ENCODE data around the gene UBXN6. TPM values are rescaled to one million over a fixed set of nuclear protein-coding genes. Genes with fewer than 3 reads are reported as not detected.

The UBXN6 gene
- total RNA-seq, 1 donor from 2014 or later, result 49.5 TPM

DNA sequence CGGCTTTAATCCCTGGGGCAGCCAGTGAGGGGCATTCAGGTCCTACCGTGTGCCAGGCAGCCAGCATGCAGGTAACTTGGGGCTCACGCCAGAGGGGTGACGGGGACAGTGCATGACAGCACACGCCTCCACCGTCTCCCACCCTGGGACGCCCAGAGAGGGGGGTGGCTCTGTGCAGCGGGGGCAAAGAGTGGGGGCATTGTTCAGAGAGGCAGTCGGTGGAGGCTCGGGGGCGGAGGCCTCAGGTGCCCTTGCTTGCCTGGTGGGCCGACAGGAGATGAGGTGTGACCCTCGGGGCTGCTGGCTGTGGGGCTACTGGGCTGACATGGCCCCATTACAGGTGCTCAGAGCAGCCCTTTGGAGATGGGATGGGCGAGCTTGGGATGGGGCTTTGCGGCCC is 42.3 kb upstream of the UBXN6 start:
- no peaks in the 10 kb centered on the region for H3K4me1 Mint-ChIP-seq (ENCODE audit: low read depth)
- no peak overlapping the region for H3K27ac Mint-ChIP-seq
- H3K36me3 Mint-ChIP-seq (ENCODE audit: low read depth), result no peaks in the 10 kb centered on the region
- no peaks in the 10 kb centered on the region for H3K9me3 Mint-ChIP-seq
- DNase-seq (ENCODE audit: low spot score), result no peak
- intact Hi-C loops (cut with micrococcal nuclease), result no loop called here
- no peaks in the 10 kb centered on the region for H3K27me3 Mint-ChIP-seq (ENCODE audit: insufficient read depth)
- H3K4me3 Mint-ChIP-seq, result no peak overlapping the region

DNA sequence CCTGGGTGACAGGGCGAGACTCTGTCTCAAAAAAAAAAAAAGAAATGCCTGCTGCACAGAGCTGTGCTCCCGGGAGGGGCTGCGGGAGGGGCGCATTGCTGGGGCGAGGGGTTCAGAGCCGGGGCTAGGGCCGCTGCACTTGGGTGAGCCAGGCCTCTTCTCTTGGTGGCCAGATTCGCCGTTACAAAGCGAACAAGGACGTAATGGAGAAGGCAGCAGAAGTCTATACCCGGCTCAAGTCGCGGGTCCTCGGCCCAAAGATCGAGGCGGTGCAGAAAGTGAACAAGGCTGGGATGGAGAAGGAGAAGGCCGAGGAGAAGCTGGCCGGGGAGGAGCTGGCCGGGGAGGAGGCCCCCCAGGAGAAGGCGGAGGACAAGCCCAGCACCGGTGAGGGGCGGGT is 41.7 kb upstream of the UBXN6 start:
- Mint-ChIP-seq H3K4me3 (no peak overlapping the region), H3K36me3 (ENCODE audit: low read depth) (peaks cover 2% of the 10 kb centered on the region), H3K27ac (no peak overlapping the region), H3K27me3 (ENCODE audit: insufficient read depth) (no peaks in the 10 kb centered on the region), H3K4me1 (ENCODE audit: low read depth) (no peaks in the 10 kb centered on the region), H3K9me3 (no peaks in the 10 kb centered on the region)
- intact Hi-C loops (cut with micrococcal nuclease), result no loop called here
- DNase-seq (ENCODE audit: low spot score), result no peak

DNA sequence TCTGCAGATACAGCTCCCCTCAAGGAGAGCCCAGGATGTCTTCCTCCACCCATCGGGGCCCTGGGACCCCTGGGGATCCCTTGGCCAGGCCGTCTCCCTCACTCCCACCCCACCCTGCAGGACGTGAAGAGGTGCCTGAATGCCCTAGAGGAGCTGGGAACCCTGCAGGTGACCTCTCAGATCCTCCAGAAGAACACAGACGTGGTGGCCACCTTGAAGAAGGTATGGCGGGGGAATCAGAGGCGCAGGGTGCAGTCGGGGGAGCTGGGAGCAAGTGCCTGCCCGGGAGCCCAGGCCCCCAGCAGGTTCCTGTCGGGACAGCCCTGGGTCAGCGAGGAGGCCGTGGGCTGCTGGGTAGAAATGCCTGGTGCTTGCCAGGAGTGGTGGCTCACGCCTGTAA is 41.1 kb upstream of the UBXN6 start:
- H3K4me3 Mint-ChIP-seq, result no peak overlapping the region
- no peaks in the 10 kb centered on the region for H3K27me3 Mint-ChIP-seq (ENCODE audit: insufficient read depth)
- no peaks in the 10 kb centered on the region for H3K4me1 Mint-ChIP-seq (ENCODE audit: low read depth)
- H3K9me3 Mint-ChIP-seq, result no peaks in the 10 kb centered on the region
- H3K27ac Mint-ChIP-seq, result no peak overlapping the region
- peaks cover 2% of the 10 kb centered on the region for H3K36me3 Mint-ChIP-seq (ENCODE audit: low read depth)
- DNase-seq (ENCODE audit: low spot score), result no peak
- intact Hi-C loops (cut with micrococcal nuclease), result no loop called here

DNA sequence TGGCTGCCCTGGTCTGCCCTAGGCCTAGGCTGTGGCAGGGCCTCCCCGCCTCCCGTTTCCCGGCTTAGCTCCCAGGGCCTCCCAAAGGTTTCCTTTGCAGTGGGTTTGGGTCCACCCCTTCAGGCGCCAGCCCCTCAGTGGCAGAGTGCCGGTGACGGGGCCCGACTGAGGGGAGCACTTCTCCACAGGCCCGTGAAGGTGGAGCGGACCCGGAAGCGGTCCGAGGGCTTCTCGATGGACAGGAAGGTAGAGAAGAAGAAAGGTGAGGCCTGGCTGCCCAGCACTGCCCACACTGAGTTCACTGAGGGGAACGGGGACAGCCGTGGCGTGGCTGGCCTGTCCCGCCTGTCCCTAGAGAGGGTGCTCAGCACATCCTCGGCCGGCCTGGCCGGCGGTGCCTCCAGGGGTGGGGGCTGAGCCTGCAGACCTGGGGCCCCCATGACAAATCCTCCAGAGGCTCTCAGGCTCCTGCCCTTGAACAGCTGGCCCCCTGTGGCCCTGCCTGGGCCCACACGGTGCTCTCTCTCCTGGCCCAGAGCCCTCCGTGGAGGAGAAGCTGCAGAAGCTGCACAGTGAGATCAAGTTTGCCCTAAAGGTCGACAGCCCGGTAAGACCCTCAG is 40.3 kb upstream of the UBXN6 start:
- Mint-ChIP-seq H3K27ac (no peak overlapping the region), H3K4me3 (no peak overlapping the region), H3K27me3 (ENCODE audit: insufficient read depth) (no peaks in the 10 kb centered on the region), H3K9me3 (no peaks in the 10 kb centered on the region), H3K36me3 (ENCODE audit: low read depth) (peaks cover 2% of the 10 kb centered on the region), H3K4me1 (ENCODE audit: low read depth) (no peaks in the 10 kb centered on the region)
- intact Hi-C loops (cut with micrococcal nuclease), result no loop called here
- no peak for DNase-seq (ENCODE audit: low spot score)

DNA sequence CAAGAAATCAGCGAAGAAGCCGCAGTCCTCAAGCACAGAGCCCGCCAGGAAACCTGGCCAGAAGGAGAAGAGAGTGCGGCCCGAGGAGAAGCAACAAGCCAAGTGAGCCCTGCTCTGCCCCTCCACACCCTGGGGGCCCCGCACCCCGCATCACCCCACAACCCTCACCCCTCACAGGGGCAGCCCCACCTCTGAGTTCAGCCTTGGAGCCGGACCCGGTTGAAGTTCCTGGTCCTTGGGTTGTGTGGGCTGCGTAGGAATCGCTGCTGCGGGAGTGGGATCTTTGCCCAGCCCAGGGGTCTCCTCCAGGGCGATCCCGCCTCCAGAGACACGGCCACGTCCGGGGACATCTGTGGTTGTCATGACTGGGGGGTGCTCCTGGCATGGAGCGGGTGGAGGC is 38.7 kb upstream of the UBXN6 start:
- intact Hi-C loops (cut with micrococcal nuclease), result no loop called here
- Mint-ChIP-seq H3K4me1 (ENCODE audit: low read depth) (no peaks in the 10 kb centered on the region), H3K27me3 (ENCODE audit: insufficient read depth) (no peaks in the 10 kb centered on the region), H3K4me3 (no peak overlapping the region), H3K27ac (no peak overlapping the region), H3K36me3 (ENCODE audit: low read depth) (peaks cover 2% of the 10 kb centered on the region), H3K9me3 (no peaks in the 10 kb centered on the region)
- no peak for DNase-seq (ENCODE audit: low spot score)

DNA sequence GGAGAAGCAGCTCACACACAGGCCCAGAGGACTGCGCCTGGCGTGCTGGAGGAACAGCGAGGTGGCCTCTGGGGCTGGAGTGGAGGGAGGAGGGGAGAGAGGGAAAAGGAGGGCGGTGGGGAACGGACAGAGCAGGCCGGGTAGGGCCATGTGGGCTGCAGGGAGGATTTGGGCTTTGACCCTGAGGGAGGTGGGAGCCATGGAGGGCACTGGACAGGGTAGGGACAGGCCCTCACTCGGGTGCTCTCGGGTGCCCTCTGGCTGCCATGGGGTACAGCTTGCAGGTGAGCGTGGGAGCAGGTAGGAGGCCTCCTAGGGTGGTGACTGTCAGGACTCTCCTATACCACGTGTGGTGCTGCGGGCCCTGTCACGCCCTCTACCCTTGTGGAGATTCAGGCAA is 37.9 kb upstream of the UBXN6 start:
- Mint-ChIP-seq H3K4me3 (no peak overlapping the region), H3K4me1 (ENCODE audit: low read depth) (no peaks in the 10 kb centered on the region), H3K27me3 (ENCODE audit: insufficient read depth) (no peaks in the 10 kb centered on the region), H3K27ac (no peak overlapping the region), H3K36me3 (ENCODE audit: low read depth) (peaks cover 4% of the 10 kb centered on the region), H3K9me3 (no peaks in the 10 kb centered on the region)
- intact Hi-C loops (cut with micrococcal nuclease), result no loop called here
- no peak for DNase-seq (ENCODE audit: low spot score)

DNA sequence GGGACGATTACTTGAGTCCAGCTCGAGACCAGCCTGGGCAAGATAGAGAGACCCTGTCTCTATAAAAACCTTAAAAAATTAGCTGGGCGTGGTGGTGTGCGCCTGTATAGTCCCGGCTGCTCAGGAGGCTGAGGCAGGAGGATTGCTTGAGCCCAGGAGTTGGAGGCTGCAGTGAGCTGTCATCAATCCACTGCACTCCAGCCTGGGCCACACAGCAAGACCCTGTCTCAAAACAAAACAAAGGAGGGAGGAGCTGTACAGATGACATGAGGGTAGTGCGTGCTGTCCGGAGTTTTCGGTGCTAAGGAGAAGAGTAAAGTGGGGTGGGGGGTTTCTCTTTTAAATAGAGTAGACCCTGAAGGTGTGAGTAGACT is 37.1 kb upstream of the UBXN6 start:
- no peaks in the 10 kb centered on the region for H3K9me3 Mint-ChIP-seq
- H3K27ac Mint-ChIP-seq, result no peak overlapping the region
- no peaks in the 10 kb centered on the region for H3K4me1 Mint-ChIP-seq (ENCODE audit: low read depth)
- DNase-seq (ENCODE audit: low spot score), result no peak
- peaks cover 7% of the 10 kb centered on the region for H3K36me3 Mint-ChIP-seq (ENCODE audit: low read depth)
- intact Hi-C loops (cut with micrococcal nuclease), result no loop called here
- H3K27me3 Mint-ChIP-seq (ENCODE audit: insufficient read depth), result no peaks in the 10 kb centered on the region
- no peak overlapping the region for H3K4me3 Mint-ChIP-seq

DNA sequence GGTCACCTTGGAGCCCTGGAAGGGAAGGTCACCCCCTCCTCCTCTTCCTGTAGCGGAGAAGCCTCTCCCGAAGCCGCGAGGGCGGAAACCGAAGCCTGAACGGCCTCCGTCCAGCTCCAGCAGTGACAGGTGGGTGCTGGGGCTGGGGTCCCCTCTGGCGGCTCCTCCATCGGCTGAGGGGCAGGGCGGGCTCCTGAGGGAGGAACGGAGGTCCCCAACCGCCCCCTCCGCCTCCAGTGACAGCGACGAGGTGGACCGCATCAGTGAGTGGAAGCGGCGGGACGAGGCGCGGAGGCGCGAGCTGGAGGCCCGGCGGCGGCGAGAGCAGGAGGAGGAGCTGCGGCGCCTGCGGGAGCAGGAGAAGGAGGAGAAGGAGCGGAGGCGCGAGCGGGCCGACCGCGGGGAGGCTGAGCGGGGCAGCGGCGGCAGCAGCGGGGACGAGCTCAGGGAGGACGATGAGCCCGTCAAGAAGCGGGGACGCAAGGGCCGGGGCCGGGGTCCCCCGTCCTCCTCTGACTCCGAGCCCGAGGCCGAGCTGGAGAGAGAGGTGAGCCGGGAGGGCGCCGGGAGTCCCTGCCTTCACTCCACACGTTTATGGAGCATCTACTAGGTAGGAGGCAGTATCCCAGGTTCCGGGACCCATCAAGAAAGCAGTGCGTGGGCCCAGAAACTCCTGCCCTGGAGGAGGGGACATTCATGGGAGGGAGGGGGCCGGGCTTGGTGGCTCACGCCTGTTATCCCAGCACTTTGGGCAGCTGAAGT is 36.5 kb upstream of the UBXN6 start:
- Mint-ChIP-seq H3K27me3 (ENCODE audit: insufficient read depth) (no peaks in the 10 kb centered on the region), H3K27ac (no peak overlapping the region)

DNA sequence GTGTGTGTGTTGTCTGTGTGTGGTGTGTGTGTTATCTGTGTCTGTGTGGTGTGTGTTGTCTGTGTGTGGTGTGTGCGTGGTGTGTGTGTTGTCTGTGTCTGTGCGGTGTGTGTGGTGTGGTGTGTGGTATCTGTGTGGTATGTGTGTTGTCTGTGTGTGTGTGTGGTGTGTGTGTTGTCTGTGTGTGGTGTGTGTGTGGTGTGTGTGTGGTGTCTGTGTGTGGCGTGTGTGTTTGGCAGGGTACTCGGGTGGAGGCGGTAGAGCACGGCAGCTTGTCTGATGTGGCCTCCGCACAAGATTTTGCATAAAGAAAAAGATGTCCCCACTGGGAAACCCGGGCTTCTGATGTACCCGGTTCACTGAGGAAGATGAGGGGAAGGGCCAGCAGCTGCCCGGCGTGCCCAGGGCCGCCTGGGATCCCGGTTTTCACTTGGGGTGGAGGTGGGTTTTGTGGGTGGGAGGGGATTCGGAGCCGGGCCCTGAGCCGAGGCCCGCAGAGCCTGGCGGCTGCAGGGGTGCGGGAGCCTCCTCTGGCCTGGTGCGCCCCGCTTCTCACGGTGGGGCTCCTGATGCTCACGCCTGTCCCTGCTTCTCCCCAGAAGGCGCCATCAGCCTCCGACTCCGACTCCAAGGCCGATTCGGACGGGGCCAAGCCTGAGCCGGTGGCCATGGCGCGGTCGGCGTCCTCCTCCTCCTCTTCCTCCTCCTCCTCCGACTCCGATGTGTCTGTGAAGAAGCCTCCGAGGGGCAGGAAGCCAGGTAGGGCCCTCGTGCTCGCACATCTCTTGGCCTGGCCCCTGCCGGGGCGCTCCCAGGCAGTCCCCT is 35.7 kb upstream of the UBXN6 start:
- Mint-ChIP-seq H3K27me3 (ENCODE audit: insufficient read depth) (no peaks in the 10 kb centered on the region), H3K4me1 (ENCODE audit: low read depth) (no peaks in the 10 kb centered on the region), H3K9me3 (no peaks in the 10 kb centered on the region), H3K4me3 (no peak overlapping the region), H3K27ac (no peak overlapping the region), H3K36me3 (ENCODE audit: low read depth) (peaks cover 10% of the 10 kb centered on the region)
- DNase-seq (ENCODE audit: low spot score), result no peak
- intact Hi-C loops (cut with micrococcal nuclease), result no loop called here

More for the DNA sequence above, 36.5 kb upstream of the UBXN6 start:
- intact Hi-C loops (cut with micrococcal nuclease), result no loop called here
- Mint-ChIP-seq H3K4me1 (ENCODE audit: low read depth) (no peaks in the 10 kb centered on the region), H3K4me3 (no peak overlapping the region), H3K9me3 (no peaks in the 10 kb centered on the region), H3K36me3 (ENCODE audit: low read depth) (peaks cover 7% of the 10 kb centered on the region)
- DNase-seq (ENCODE audit: low spot score), result no peak

DNA sequence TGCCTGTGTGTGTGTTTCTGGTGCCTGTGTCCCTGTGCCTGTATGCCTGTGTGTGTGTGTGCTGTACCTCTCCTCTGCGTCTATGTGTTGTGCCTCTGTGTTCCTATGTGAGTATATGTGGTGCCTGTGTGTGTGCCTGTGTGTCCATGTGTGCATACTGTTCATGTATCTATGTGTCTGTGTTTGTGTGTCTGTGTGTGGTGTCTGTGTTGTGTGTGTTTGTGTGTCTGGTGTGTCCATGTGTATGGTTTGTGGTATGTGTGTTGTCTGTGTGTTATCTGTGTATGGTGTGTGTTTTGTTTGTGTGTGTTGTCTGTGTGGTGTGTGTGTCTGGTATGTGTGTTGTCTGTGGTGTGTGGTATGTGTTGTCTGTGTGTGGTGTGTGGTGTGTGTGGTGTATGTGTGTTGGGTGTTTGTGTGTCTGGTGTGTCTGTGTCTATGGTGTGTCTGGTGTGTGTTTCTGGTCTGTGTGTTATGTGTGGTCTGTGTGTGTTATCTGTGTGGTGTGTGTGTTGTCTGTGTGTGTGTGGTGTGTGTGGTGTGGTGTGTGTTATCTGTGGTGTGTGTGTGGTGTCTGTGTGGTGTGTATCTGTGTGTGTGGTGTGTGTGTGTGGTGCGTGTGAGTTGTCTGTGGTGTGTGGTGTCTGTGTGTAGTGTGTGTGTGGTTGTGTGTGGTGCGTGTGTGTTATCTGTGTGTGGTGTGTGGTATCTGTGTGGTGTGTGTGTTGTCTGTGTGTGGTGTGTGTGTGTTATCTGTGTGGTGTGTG is 34.9 kb upstream of the UBXN6 start:
- H3K4me1 Mint-ChIP-seq (ENCODE audit: low read depth), result no peaks in the 10 kb centered on the region

DNA sequence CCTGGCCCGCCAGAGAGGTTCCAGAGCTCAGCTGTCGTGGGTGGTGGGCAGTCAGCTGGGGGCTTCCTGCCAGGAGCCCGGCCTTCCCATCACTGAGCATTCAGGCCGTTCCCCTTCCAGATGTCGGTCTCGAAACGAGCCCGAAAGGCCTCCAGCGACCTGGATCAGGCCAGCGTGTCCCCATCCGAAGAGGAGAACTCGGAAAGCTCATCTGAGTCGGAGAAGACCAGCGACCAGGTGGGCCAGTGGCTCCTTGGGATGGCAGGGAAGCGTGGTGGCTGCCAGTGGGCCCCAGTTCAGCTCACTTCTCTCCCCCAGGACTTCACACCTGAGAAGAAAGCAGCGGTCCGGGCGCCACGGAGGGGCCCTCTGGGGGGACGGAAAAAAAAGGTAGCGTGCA is 33.9 kb upstream of the UBXN6 start:
- intact Hi-C loops (cut with micrococcal nuclease), result no loop called here
- Mint-ChIP-seq H3K4me3 (no peak overlapping the region), H3K27ac (no peak overlapping the region), H3K4me1 (ENCODE audit: low read depth) (no peaks in the 10 kb centered on the region), H3K9me3 (no peaks in the 10 kb centered on the region), H3K36me3 (ENCODE audit: low read depth) (peaks cover 10% of the 10 kb centered on the region), H3K27me3 (ENCODE audit: insufficient read depth) (no peaks in the 10 kb centered on the region)
- DNase-seq (ENCODE audit: low spot score), result no peak

More for the DNA sequence above, 34.9 kb upstream of the UBXN6 start:
- Mint-ChIP-seq H3K4me3 (no peak overlapping the region), H3K27ac (no peak overlapping the region), H3K9me3 (no peaks in the 10 kb centered on the region), H3K36me3 (ENCODE audit: low read depth) (peaks cover 10% of the 10 kb centered on the region), H3K27me3 (ENCODE audit: insufficient read depth) (no peaks in the 10 kb centered on the region)
- intact Hi-C loops (cut with micrococcal nuclease), result no loop called here
- no peak for DNase-seq (ENCODE audit: low spot score)

DNA sequence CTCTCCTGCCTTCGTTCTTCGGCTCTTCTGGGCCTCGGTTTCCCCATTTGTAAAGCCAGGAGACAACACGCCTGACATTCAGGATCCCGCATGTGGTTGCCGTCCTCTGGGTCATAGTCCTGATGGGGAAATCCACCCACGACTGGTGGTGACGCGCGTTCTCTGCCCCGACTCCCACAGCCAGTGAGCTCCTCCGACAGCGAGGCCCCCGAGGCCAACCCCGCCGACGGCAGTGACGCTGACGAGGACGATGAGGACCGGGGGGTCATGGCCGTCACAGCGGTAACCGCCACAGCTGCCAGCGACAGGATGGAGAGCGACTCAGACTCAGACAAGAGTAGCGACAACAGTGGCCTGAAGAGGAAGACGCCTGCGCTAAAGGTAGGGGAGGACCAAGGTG is 30.9 kb upstream of the UBXN6 start:
- intact Hi-C loops (cut with micrococcal nuclease), result no loop called here
- peaks cover 14% of the 10 kb centered on the region for H3K36me3 Mint-ChIP-seq (ENCODE audit: low read depth)
- no peak for DNase-seq (ENCODE audit: low spot score)
- no peaks in the 10 kb centered on the region for H3K27me3 Mint-ChIP-seq (ENCODE audit: insufficient read depth)
- H3K4me1 Mint-ChIP-seq (ENCODE audit: low read depth), result no peaks in the 10 kb centered on the region
- no peak overlapping the region for H3K4me3 Mint-ChIP-seq
- no peak overlapping the region for H3K27ac Mint-ChIP-seq
- no peaks in the 10 kb centered on the region for H3K9me3 Mint-ChIP-seq

DNA sequence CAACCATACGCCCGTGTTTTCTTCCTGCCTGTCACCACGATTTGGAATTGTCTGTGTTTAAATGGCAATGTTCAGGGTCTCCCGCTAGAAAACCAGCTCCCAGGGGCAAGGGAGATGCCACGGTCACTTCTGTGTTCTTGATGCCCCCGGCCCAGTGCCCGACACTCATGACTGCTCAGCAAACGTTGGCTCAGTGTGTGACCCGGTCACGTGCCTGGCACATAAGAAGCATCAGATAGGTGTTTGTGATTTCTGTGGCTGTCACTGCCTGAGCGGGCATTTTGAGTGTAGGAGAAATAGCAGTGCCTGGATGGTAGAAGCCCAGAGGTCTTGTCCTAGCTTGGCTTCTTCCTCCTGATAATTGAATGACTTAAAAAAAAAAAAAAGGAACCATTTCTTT is 30.0 kb upstream of the UBXN6 start:
- H3K9me3 Mint-ChIP-seq, result no peaks in the 10 kb centered on the region
- no peak for DNase-seq (ENCODE audit: low spot score)
- H3K27me3 Mint-ChIP-seq (ENCODE audit: insufficient read depth), result no peaks in the 10 kb centered on the region
- H3K4me3 Mint-ChIP-seq, result no peak overlapping the region
- intact Hi-C loops (cut with micrococcal nuclease), result no loop called here
- H3K4me1 Mint-ChIP-seq (ENCODE audit: low read depth), result no peaks in the 10 kb centered on the region
- peaks cover 14% of the 10 kb centered on the region for H3K36me3 Mint-ChIP-seq (ENCODE audit: low read depth)
- no peak overlapping the region for H3K27ac Mint-ChIP-seq
